ENCODE data around the gene MIPEP. TPM values are rescaled to one million over a fixed set of nuclear protein-coding genes. Genes with fewer than 3 reads are reported as not detected.

MIPEP gene
- total RNA-seq, 2 donors from 2014 or later = 26.2 to 27.1 TPM

GRCh38 chr13:23729531-23729930, 159.7 kb downstream of the MIPEP start:
- no peaks in the 10 kb centered on the region for H3K9me3 ChIP-seq
- intact Hi-C loops (cut with DNase I) = no loop called here
- TF ChIP-seq, protein P1, sequence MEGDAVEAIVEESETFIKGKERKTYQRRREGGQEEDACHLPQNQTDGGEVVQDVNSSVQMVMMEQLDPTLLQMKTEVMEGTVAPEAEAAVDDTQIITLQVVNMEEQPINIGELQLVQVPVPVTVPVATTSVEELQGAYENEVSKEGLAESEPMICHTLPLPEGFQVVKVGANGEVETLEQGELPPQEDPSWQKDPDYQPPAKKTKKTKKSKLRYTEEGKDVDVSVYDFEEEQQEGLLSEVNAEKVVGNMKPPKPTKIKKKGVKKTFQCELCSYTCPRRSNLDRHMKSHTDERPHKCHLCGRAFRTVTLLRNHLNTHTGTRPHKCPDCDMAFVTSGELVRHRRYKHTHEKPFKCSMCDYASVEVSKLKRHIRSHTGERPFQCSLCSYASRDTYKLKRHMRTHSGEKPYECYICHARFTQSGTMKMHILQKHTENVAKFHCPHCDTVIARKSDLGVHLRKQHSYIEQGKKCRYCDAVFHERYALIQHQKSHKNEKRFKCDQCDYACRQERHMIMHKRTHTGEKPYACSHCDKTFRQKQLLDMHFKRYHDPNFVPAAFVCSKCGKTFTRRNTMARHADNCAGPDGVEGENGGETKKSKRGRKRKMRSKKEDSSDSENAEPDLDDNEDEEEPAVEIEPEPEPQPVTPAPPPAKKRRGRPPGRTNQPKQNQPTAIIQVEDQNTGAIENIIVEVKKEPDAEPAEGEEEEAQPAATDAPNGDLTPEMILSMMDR (IDR thresholded peaks at IDR 0.05) = no peak
- TF ChIP-seq POLR2AphosphoS5 (IDR thresholded peaks at IDR 0.05) (no peak), POLR2A (IDR thresholded peaks at IDR 0.05) (no peak)
- peak overlapping the region; percentile 50 to 69 for H3K27ac ChIP-seq
- DNase-seq (ENCODE audit: low spot score) = no peak
- H3K4me1 ChIP-seq (replicated peaks) = no peaks in the 10 kb centered on the region
- H3K27me3 ChIP-seq (replicated peaks; ENCODE audit: insufficient read depth) = no peaks in the 10 kb centered on the region
- no peaks in the 10 kb centered on the region for H3K36me3 ChIP-seq
- H3K4me3 ChIP-seq = no peak overlapping the region

DNA sequence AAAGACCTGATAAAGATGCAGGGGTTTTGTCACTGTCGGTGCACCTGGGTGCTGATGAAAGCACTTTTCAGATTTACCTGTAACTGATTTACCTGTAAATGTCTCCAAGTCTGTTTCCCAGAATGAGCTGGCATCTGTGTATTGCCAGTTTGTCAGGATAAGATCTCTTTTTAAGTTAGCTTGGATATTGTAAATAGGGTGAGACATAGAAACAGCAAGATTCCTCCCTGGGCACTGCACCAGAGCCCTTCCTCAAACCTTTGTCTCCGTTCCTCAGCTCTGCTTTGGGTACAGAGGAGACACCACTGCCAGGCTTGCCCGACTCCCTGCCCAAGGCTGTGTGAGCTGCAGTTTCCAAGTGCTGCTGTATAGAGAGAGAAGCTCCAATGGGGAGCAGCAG, 160.4 kb downstream of the MIPEP start:
- intact Hi-C loops (cut with DNase I) = no loop called here
- peak; percentile 73 for DNase-seq (ENCODE audit: low spot score)
- 41% methylated on average over 3 of the region's 3 CpGs for WGBS
- Histone ChIP-seq H3K36me3 (no peaks in the 10 kb centered on the region), H3K4me3 (no peak overlapping the region), H3K27ac (peak overlapping the region; percentile 50 to 69), H3K9me3 (no peaks in the 10 kb centered on the region), H3K4me1 (replicated peaks) (no peaks in the 10 kb centered on the region), H3K27me3 (replicated peaks; ENCODE audit: insufficient read depth) (no peaks in the 10 kb centered on the region)
- TF ChIP-seq POLR2A (IDR thresholded peaks at IDR 0.05) (no peak), POLR2AphosphoS5 (IDR thresholded peaks at IDR 0.05) (peak; percentile 61)

DNA sequence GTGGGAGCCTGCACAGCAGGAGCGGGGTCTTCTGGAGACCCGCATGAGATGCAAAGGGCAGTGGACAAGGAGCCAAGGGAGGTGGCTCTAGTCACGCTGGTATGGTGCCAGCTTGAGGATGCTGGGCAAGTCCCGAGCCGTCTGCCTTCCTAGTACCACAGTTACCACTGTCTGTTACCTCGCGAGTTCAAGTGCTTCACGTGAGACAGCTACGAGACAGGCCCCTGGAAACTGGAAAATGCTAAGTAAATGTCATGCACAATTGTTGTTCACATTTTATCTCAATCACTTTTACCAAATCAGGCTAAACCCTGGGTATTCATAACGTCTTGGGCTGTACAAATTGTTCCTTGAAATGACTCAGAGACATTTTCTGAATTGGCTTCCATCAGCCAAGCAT, 163.3 kb downstream of the MIPEP start:
- DNase-seq (ENCODE audit: low spot score) = no peak
- H3K4me1 ChIP-seq (replicated peaks) = no peaks in the 10 kb centered on the region
- TF ChIP-seq, protein P1 (IDR thresholded peaks at IDR 0.05) = no peak
- TF ChIP-seq POLR2A (IDR thresholded peaks at IDR 0.05) = no peak
- no peak for TF ChIP-seq POLR2AphosphoS5 (IDR thresholded peaks at IDR 0.05)
- WGBS = 48% methylated on average over 10 of the region's 10 CpGs
- no peaks in the 10 kb centered on the region for H3K36me3 ChIP-seq
- H3K27ac ChIP-seq = peak overlapping the region in 1 of 2 donors; percentile 58
- no peak overlapping the region for H3K4me3 ChIP-seq
- H3K9me3 ChIP-seq = no peaks in the 10 kb centered on the region
- no peaks in the 10 kb centered on the region for H3K27me3 ChIP-seq (replicated peaks; ENCODE audit: insufficient read depth)
- intact Hi-C loops (cut with DNase I) = no loop called here

- Histone ChIP-seq H3K4me1 (replicated peaks) (no peaks in the 10 kb centered on the region), H3K27ac (peak overlapping the region in 1 of 2 donors; percentile 58), H3K9me3 (no peaks in the 10 kb centered on the region), H3K4me3 (no peak overlapping the region), H3K36me3 (no peaks in the 10 kb centered on the region), H3K27me3 (replicated peaks; ENCODE audit: insufficient read depth) (no peaks in the 10 kb centered on the region)
- TF ChIP-seq POLR2AphosphoS5 (IDR thresholded peaks at IDR 0.05) (no peak), POLR2A (IDR thresholded peaks at IDR 0.05) (no peak)
- TF ChIP-seq, protein P1 (IDR thresholded peaks at IDR 0.05) = no peak
- intact Hi-C loops (cut with DNase I) = no loop called here
- DNase-seq (ENCODE audit: low spot score) = no peak
- 83% methylated on average over 7 of the region's 7 CpGs for WGBS
Measured at GRCh38 chr13:23724196-23724970, 164.8 kb downstream of the MIPEP start.

DNA sequence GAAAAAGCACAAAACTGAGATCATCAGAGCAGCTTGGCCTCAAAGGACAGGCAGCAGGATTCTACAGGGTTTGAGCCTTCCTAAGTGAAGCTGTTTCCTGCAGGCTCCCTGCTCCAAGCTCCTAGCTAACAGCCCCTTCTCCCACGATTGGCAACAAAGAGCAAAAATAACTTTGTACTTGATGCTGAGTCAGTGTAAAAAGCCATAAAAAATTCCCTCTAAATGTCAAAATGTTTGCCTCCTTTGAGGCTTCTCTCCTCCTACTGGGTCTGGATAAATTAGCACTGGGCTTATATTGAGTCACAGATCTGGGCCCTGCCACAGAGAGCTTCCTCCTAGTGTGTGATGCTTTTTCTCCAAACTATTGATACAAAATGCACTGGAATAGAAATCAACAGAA, 165.7 kb downstream of the MIPEP start:
- Histone ChIP-seq H3K4me1 (replicated peaks) (no peaks in the 10 kb centered on the region), H3K36me3 (no peaks in the 10 kb centered on the region), H3K27me3 (replicated peaks; ENCODE audit: insufficient read depth) (no peaks in the 10 kb centered on the region), H3K27ac (peak overlapping the region; percentile 13 to 58), H3K9me3 (no peaks in the 10 kb centered on the region), H3K4me3 (no peak overlapping the region)
- DNase-seq (ENCODE audit: low spot score) = no peak
- 10% methylated on average over 1 of the region's 1 CpG for WGBS
- intact Hi-C loops (cut with DNase I) = no loop called here
- TF ChIP-seq POLR2AphosphoS5 (IDR thresholded peaks at IDR 0.05) (no peak), POLR2A (IDR thresholded peaks at IDR 0.05) (no peak)
- TF ChIP-seq, protein P1 (IDR thresholded peaks at IDR 0.05) = no peak

All from prostate gland (tissue), 2 donors.